SIG-M5 treated with dmso at 0.1 percent for 504 hours (cell line): Measurements from ENCODE around the gene RNF220.
A peak's percentile ranks its signal among the peaks of the same experiment; 100 is the strongest.
"Not testable (repeated sequence)": the region's sequence is repeated elsewhere in the genome, so short reads cannot be mapped to it uniquely, and the experiment has no call there.

Source experiments
- DNase-seq: peaks from one replicate; lab custom pipeline; 2025; ENCODE audit not compliant: unreplicated experiment; lab: John Stamatoyannopoulos, UW

RNF220 gene

DNA sequence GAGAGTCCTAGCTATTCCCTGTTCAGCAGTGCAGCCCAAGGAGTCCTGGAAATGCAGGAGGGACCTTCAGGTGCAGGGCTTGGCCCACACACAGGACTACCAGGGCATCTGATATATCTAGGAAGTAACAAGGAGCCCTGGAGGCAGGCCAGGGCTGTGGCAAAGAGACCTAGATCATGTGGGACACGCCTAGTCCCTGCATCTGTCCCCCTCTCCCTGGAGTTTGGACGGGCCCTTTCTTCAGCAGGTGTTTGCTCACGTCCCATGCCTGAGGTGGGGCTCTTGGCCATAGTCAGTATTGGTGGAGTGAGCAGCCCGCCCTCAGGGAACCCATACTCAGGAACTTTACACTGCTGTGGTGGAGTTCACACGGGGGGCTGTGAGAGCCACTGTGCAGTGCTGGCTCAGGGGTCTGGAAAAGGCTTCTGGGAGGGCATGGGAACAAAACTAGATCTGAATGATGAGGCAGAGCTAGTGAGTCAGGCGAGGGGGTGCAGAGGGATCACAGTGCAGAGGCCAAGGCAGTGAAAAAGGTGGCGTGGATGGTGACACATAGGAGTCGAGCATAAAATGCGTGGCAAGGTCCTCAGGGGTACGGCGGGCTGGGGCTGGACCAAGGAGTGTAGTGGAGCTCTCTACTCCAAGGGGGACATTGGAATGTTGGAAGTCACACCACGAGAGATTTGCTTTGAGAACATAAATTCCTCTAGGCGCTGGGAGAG lies 243.6 kb downstream of the RNF220 start:
- no peak for DNase-seq

DNA sequence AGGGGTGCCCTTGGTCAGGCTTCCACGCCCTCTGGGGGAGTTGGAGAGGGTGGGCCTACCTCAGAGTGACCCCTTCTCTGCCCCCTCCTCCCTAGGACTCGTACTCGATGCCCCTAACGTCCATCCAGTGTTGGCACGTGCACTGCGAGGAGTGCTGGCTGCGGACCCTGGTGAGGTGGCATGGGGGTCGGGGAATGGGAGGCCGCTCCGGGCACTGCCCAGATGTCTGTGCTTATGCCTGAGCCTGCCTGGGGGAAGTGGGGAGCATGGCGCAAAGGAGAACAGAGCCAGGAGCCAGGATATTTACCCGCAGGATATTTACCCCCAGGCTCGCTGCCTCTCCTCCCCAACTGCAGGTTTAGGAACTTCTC lies 244.7 kb downstream of the RNF220 start:
- DNase-seq: no peak

DNA sequence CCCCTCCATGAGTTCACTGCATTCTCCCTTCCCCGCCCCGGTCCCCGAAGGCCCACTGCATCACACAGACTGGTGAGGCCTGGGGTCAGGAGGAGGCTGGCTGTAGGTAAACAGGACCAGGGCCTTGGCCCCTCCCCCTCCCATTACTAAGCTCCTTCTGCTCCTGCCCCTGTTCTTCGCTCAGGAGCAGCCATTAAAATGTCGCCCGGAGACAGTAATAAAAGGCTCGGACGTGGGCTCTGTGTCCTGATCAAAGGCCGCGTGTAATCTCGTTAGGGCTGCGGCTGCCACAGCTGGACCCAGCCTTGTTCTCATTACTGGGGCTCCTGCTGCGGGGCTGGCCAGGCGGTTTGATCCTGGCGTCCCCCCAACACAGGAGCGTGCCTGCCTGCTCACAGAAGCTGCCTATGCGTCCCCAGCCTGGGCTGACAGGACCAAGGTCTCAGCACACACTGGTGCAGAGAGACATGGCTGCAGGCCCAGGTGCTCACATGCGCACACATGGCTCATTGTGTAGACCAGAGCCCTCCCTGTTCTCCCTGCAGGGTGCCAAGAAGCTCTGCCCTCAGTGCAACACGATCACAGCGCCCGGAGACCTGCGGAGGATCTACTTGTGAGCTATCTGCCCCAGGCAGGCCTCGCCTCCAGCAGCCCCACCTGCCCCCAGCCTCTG lies 245.2 kb downstream of the RNF220 start:
- DNase-seq: no peak

DNA sequence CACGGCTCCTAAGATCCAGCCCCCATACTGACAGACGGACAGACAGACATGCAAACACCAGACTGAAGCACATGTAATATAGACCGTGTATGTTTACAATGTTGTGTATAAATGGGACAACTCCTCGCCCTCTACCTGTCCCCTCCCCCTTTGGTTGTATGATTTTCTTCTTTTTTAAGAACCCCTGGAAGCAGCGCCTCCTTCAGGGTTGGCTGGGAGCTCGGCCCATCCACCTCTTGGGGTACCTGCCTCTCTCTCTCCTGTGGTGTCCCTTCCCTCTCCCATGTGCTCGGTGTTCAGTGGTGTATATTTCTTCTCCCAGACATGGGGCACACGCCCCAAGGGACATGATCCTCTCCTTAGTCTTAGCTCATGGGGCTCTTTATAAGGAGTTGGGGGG lies 246.0 kb downstream of the RNF220 start:
- DNase-seq: no peak

DNA sequence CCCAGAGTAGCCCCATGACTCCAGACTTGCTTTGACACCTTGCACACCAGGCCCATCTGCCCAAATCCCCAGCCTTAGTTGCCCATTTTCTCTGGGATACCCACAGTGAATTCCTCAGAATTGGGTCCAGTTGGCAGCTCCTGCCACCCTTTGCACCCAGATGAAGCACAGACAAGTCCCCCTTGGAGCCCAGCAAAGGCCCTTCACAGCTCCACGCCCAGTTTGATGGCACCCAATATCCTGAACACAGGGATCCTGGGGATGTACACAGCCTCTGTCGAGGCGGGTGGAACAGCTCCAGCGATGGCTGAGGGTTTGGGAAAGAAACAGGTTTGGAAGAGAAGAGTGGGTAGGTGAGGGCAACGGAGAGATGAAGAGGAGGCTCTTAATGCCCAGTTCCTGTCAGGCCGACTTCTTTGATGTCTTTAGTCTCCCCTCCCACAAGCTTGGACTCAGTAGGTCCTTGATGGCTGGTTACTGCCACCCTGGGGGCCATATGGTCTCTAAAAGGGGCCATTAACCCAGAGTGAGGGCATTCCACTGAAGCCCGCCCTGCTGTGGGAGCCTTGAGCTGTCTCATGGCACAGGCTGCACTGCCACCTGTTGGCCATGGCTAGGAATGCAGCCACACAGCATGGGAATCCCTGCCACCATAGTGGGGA lies 247.5 kb downstream of the RNF220 start:
- peak; percentile 17 for DNase-seq

DNA sequence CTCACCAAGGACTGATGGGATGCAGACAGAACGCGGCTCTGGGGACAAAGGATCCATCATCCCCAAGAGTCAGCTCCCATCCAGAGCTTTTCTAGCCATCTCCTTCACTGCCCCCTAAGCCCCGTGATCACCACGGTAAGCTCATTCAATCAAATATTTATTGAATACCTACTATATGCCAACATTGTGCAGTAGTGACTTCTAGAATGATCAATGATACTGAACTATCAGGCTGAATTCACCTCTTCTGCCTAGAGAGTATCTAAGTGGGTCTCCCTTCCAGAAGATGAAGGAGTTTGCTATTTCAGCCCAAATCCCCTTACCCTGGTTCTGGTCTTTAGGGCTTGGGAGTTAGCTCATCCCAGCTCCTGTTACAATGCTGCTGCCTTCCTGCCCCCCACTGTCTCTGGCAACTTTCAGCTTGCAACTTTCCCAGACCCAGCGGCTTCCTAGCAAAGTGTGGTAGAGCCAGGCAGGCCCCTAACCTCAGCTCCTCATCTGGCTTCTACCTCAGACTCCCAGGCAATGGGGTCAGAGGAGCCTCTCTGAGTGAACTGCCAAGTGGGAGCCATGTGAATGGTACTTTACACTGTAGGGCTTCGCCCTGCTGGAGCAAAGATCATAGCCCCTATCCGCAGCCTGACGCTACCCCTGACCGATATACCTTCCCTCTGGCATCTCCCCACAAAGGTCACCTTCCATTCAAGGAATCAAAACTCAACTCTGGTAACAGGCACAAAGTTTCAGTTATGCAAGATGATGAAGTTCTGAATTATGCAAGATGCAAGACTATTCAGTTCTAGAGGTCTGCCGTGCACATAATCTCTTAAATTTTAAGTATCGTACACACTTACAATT lies 248.3 kb downstream of the RNF220 start:
- DNase-seq: no peak

DNA sequence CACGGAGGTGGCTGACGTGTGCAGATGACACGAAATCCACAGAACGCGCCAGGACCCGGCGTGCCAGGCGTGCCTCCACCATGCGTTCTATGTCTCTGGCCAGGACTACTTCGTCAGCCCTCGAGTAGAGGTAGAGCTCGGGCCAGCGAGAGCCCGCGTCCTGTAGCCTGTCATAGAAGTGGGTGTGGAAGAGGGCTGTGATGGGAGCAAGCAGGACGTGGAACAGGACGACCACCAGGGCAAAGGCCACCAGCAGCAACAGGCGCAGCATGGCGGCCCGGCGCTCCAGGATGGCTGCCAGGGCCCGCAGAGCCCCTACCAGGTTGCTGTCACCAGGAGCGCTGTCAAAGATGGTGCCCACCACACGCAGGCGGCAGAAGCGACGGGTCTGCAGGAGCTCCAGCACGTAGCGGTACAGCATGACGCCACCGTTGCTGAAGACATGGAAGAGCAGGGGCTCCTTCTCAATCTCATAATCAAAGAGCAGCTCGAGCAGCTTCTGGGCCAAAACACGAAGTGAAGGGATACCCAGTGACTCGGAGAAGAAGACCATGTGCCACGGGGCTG lies 249.6 kb downstream of the RNF220 start:
- DNase-seq: no peak

DNA sequence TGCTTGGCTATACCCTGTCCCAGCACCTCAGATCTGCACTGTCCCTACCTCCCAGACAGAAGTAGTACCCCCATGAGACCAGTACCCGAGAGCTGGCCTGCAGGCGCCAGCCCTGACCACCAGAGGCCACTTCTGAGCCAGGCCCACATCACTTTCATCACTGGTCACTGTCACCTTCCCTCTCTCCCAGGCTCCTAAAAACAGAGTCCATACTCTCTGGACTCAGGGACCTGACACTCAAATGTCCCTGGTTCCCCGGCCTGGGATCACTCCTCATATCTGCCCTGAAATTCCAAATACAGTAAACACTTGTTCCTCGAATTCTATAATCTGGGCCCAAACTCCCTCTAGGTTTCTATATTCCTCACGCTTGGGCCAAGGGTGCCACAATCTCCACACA lies 250.6 kb downstream of the RNF220 start:
- DNase-seq: peak; percentile 10

DNA sequence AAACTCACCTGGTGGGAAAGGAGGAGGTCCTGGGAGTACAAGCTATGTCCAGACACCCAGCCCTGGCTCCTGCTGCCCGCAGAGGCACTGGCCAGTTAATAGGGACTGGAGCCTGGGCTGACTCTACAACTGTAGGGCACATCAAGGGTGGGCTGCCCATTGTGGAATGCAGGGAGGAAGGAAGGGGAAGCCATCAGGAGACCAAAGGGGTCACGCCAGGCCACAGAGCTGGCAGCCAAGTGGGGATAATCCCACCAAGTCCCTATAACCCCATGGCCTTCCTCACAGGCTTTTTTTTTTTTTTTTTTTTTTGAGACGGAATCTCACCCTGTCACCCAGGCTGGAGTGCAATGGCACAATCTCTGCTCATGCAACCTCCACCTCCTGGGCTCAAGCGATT lies 254.5 kb downstream of the RNF220 start:
- no peak for DNase-seq

DNA sequence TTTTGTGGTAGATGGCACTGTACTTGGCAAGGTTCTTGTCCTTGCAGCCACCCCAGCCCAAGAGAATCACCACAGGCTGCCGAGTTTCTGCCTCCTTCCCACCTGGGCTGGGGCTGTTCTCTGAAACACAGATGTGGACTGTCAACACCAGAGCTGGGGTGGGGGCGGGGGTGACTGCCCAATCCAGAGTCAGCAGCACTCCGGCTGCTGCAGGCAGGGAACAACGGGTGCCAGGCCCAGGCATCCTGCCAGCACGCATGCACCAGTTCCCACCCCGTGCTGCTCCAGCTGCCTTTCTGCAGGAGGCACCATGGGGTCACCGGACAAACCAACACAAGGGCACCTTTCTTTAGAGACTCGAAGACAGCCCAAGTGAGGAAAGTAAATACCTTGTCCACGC lies 255.1 kb downstream of the RNF220 start:
- no peak for DNase-seq

DNA sequence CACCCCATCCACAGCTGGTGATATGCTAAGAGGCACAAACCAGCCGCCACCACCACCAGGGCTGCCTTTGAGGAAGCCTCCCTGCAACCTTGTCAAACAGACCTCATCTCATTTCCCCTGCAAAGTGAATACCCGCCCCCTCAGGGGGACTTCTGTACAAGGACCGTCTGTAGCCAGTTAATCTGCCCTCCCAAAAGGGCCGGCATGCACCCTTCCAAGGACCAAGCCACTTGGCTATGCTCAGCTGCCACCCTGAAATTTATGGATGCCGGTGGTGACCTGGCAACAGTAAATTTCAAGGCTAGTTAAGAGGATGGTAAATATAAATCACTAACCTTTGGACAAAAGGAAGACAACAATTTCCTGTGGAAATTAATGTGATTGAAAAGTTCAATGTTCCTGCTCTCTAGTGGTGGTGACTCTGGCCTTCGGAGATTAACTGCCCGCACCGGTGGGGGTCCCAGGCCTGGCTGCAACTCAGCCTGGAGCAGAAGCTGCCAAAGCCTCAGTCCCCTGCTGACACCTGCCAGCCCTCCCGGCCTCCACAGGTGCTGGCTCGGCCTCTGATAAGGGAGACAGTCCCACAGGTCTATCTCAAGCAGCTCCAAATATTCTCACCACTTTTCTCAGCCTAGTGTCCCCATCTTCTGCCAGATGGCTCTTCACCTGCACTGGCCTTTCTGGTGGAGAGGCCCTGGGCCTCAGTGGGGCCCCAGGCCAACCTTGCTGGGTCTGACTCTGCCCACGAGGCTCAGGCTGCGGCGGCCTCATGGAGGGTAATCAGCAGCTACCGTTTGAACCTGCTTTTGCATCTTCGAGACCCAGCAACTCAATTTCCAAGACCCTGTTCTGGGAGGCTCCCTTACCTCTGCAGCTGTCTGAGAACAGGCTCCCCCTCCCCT lies 257.0 kb downstream of the RNF220 start:
- no peak for DNase-seq

DNA sequence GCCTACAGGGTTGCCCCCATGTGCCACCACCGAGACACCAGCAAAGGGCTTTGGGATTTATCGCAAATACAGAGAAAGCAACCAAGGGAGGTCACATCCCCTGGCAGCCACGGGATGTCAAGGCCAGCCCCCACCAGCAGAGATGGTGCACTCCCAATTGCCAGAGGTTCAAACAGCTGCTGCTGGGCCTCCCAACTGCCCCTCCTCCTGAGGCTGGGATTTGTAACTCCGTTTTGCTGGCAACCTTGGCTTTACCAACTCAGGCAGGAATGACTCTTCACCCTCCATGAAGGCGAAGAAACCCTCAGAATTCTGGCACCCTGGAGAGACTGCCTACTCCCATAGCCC lies 257.6 kb downstream of the RNF220 start:
- no peak for DNase-seq

DNA sequence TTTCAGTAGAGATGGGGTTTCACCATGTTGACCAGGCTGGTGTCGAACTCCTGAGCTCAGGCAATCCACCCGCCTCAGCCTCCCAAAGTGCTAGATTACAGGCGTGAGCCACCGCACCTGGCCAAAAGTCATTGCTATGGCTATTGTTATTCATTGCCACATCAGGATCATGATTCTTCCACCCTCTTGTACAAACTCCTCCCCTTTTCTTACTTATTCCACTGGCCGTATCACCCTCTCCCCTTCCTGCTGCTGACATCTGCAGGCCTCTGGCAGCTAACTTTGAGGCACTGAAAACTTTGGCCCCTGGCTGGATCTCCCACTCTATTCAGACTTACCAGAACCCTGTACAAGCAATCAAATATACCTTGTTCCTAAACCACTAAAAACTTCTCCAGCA lies 258.4 kb downstream of the RNF220 start:
- DNase-seq: no peak

DNA sequence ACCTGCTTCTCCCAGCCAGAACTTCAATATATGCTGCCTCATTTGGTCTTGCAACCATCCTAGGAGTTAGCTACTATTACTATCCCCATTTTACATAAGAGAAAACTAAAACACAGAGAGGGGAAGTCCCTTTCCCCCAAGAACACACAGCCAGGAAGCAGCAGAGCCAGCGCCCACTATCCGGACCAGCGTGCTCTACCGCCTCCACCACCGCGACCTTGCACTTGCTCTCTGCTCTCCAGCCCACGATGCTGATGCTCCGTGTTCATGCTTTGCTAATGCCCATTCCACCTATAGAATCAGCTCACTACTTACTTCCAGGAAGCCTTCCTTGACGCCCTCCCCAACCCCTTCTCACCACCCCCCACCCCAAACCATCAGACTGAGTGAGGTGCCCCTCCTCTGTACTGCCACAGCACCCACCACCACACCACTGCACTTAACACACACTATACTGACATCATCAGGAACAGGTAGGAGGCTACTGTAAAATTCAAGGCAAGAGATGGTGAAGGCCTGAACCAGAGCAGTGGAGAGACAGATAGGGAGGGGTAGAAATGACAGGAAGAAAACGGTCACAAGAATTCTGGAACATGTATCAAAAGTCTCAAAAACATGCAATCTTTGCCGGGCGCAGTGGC lies 259.8 kb downstream of the RNF220 start:
- DNase-seq: no peak

DNA sequence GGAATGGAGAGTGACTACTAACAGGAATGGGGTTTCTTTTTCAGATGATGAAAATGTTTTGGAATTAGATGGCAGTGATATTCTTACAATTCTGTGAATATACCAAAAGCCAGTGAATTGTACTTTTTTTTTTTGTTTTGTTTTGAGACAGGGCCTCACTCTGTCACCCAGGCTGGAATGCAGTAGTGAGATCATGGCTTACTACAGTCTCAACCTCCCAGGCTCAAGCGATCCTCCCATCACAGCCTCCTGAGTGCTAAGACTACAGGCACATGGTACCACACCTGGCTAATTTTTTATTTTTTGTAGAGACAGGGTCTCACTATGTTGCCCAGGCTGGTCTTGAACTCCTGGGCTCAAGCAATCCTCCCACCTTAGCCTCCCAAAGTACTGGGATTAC lies 261.7 kb downstream of the RNF220 start:
- DNase-seq: not testable (repeated sequence)

DNA sequence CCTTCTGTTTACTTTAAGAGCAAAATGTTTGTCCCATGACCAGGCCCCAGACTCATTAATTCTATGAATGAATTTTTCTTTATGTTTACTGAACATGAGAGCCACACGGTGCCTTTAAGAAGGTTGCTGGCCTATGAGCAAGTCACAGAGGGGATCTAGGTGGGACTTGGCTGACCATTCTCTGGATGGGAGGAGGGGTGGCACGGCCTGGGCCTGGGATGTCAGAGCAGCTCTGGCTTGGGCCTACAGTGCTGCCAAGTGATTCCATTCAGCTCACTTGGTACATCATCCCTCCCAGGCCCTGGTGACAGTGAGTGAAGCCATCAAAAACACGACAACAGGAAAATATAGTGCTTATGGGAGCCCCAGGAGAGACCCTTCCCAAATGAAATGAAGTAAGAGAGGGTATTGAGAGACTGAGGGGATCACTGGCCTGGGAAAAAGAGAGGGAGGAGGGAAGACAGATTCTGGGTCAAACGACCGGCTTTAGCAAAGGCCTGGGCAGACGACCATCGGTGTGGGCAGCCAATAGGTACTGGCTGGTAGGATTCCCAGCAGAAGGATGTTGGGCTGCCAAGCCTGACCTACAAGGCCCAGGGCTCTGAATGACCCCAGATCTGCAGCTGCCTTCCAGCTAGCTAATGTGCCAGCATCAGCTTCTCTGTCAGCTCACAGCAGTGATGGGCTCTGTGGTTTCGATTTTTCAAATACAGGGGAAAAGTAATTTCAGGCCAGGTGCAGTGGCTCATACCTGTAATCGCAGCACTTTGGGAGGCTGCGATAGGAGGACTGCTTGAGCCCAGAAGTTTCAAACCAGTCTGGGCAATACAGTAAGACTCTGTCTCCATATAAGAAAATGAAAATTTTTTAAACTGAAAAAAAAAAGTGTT lies 265.9 kb downstream of the RNF220 start:
- DNase-seq: no peak

DNA sequence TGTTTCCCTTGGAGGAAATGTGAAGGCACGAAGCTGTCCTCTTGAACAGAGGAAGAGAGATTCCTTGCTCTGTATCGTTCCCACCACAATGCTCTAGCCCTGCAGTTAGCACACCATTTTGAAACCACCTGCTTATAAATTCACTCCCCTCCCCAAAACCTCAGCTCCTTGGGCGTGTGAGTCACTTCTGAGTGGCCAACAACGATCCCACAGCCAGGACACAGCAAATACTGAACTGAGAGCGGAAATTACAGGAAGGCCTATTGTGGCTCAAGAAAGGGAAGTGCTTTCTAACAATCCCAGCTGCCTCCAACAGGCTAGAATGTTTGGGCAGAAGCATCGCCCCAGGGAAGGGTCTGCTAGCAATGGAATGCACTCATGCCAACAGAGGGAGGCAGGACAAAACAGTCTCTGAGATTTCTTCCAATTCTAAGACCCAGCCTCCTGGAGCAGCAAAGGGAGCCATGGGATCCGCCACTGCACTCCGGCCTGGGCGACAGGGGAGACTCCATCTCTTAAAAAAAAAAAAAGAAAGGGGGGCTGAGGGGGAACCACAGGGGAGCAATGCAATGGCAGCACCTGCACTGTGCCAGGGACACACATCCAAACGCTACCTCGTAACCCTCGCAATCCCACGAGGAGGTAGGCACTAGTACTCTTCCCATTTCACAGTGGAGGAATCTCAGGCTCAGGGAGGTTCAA lies 267.4 kb downstream of the RNF220 start:
- peak; percentile 98 for DNase-seq
